ENCODE data around the gene CGB2. TPM values are rescaled to one million over a fixed set of nuclear protein-coding genes. Genes with fewer than 3 reads are reported as not detected.

CGB2 gene
- total and polyA plus RNA-seq, 2 donors (not counting 1 experiment from before 2014, with no cell fraction given) = not detected

DNA sequence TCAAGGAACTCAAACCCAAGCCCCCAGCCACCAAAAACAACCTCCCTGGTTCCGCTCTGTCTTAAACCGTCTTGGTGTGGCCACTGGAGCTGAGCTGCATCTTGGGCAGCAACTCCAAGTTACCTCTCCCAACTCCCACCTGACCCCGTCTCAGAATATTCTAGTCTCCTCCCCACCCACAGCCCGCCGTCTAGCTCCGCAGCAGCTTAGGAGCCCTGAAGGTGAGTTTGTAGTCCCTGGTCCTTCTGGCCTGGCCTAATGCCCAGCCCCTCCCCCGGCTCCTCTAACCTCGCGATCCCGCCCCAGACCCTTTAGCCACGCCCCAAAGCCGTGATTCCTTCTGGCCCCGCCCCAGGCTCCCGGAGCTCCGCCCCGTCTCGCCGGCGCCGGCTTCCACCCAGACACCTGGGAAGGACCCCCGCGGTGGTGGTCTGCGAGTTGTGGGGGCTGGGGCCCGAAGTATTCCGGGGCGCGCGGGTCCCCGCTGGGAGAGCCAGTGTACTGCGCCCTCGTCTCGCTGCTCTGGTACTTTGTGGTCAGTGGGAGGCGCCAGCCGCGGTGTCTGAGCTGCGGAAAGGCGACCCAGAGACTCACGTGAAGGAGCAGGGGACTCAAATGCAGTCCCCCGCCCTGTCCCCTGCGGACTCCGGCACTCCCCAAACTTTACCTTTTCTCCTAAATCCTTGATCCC lies 12.3 kb upstream of the CGB2 start:
- intact Hi-C loops (cut with micrococcal nuclease) = loop anchor here (2.0 kb wide), 1 partner anchor 27 kb away; the partner anchor contains the start of genes GYS1 and RUVBL2
- H3K27ac Mint-ChIP-seq = peak overlapping the region; percentile 64
- H2AFZ ChIP-seq (ENCODE audit: insufficient read depth, low read depth, low read length, poor library complexity, severe bottlenecking) = peak overlapping the region; percentile 88

More for the DNA sequence above, 12.3 kb upstream of the CGB2 start:
- peak overlapping the region; percentile 72 for H3K9ac ChIP-seq (ENCODE audit: low read length)
- CTCF ChIA-PET = interaction anchor here (0.7 to 1.9 kb wide), 6 partner anchors 15 to 55 kb away, joined by 3 to 10 read pairs (median 3); no protein-coding TSS in a partner anchor
- H4K20me1 ChIP-seq (ENCODE audit: control insufficient read depth, insufficient read depth, low read length, poor library complexity, severe bottlenecking) = no peaks in the 10 kb centered on the region
- H3K4me1 ChIP-seq (ENCODE audit: control insufficient read depth in 2 of 2, insufficient read depth in 2 of 2, low read length in 2 of 2) = peaks cover 25 to 40% of the 10 kb centered on the region in 2 donors
- no peaks in the 10 kb centered on the region for H3K27me3 Mint-ChIP-seq
- H3K4me2 ChIP-seq (replicated peaks; ENCODE audit: low read depth, low read length, poor library complexity, severe bottlenecking) = peak overlapping the region; percentile 99
- H3K4me3 Mint-ChIP-seq = peak overlapping the region; percentile 89
- H3K4me3 ChIP-seq (ENCODE audit: control extremely low read depth in 1 of 5, extremely low read depth in 1 of 5, insufficient read depth in 1 of 5, low read depth in 2 of 5, low read length in 4 of 5) = peak overlapping the region in 4 of 5 experiments; percentile 52 to 73 (median 60)
- 12% methylated on average over 39 of the region's 41 CpGs for WGBS (ENCODE audit: insufficient coverage)
- H3K36me3 ChIP-seq (replicated peaks in 1 of 2; ENCODE audit: control extremely low read depth in 1 of 2, control insufficient read depth in 1 of 2, extremely low read depth in 1 of 2, insufficient read depth in 2 of 2, low read length in 1 of 2) = peaks cover 0 to 4% of the 10 kb centered on the region in 2 experiments
- H3K9me3 Mint-ChIP-seq (ENCODE audit: insufficient read depth) = no peaks in the 10 kb centered on the region
- ATAC-seq (ENCODE audit: low read depth) (peak; percentile 61), DNase-seq (peak; percentile 78)
- TF ChIP-seq, protein P1, sequence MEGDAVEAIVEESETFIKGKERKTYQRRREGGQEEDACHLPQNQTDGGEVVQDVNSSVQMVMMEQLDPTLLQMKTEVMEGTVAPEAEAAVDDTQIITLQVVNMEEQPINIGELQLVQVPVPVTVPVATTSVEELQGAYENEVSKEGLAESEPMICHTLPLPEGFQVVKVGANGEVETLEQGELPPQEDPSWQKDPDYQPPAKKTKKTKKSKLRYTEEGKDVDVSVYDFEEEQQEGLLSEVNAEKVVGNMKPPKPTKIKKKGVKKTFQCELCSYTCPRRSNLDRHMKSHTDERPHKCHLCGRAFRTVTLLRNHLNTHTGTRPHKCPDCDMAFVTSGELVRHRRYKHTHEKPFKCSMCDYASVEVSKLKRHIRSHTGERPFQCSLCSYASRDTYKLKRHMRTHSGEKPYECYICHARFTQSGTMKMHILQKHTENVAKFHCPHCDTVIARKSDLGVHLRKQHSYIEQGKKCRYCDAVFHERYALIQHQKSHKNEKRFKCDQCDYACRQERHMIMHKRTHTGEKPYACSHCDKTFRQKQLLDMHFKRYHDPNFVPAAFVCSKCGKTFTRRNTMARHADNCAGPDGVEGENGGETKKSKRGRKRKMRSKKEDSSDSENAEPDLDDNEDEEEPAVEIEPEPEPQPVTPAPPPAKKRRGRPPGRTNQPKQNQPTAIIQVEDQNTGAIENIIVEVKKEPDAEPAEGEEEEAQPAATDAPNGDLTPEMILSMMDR (IDR thresholded peaks at IDR 0.05) = no peak
- no peak for TF ChIP-seq EZH2 (IDR thresholded peaks at IDR 0.05; ENCODE audit: borderline replicate concordance, insufficient read depth, low read depth, low read length, poor library complexity, severe bottlenecking)
- H3K79me2 ChIP-seq (ENCODE audit: control insufficient read depth, insufficient read depth, low read length) = no peaks in the 10 kb centered on the region
- no peak overlapping the region for H3K27ac ChIP-seq (ENCODE audit: low read length in 2 of 2)
- peaks cover 34% of the 10 kb centered on the region for H3K4me1 Mint-ChIP-seq
- POLR2A ChIA-PET = interaction anchor here (0.6 to 1.4 kb wide), 7 partner anchors 22 to 878 kb away, joined by 3 to 6 read pairs (median 4); partner anchors contain the start of genes GYS1, LIN7B and RUVBL2
- H3K9me3 ChIP-seq (ENCODE audit: control extremely low read depth in 1 of 3, control insufficient read depth in 2 of 3, insufficient read depth in 1 of 3, low read length in 2 of 3) = no peaks in the 10 kb centered on the region
- peaks cover 0 to 9% (median 2%) of the 10 kb centered on the region in 4 experiments for H3K27me3 ChIP-seq (replicated peaks in 1 of 4; ENCODE audit: control extremely low read depth in 1 of 4, control insufficient read depth in 3 of 4, insufficient read depth in 4 of 4, low read length in 3 of 4)

Data from B cell (primary cell).